Psoas muscle (tissue), 8 donors: Measurements from ENCODE around the gene SHISAL2B. TPM values are rescaled to one million over a fixed set of nuclear protein-coding genes. Genes with fewer than 3 reads are reported as not detected.

Source experiments
- ATAC-seq, 4 donors: fragments of 200-7000 bp; cut with Tn5 transposase; one replicate each; pipeline ENCODE4 v1.9.1; 2020; ENCODE audit warnings: moderate library complexity in 3 of 4, mild to moderate bottlenecking in 2 of 4
- DNase-seq, 2 donors: peaks; one replicate each; pipeline ENCODE4 v3.0.0-alpha.2; 2020
- H3K27ac ChIP-seq: fragments of 200-600 bp; one replicate; pipeline ENCODE4 v1.8.0; 2022
- H3K27me3 ChIP-seq, 3 donors: fragments of 200-600 bp in 1 of 3; one replicate each; pipeline versions ENCODE4 v1.6.1 to v1.8.0; 2013 to 2022; ENCODE audit warnings: low read length in 2 of 3, mild to moderate bottlenecking in 2 of 3, moderate library complexity in 1 of 3; ENCODE audit not compliant: insufficient read depth in 3 of 3
- H3K36me3 ChIP-seq, 2 donors: fragments of 200-600 bp in 1 of 2; one replicate each; pipeline versions ENCODE4 v1.6.1 to v1.8.0; 2013 to 2022; ENCODE audit warnings: low read depth in 1 of 2, mild to moderate bottlenecking in 1 of 2, moderate library complexity in 1 of 2; ENCODE audit not compliant: insufficient read depth in 1 of 2
- H3K4me1 ChIP-seq: fragments of 200-600 bp; one replicate; pipeline ENCODE4 v1.8.0; 2022
- H3K4me3 ChIP-seq: fragments of 200-600 bp; one replicate; pipeline ENCODE4 v1.8.0; 2022; ENCODE audit warnings: mild to moderate bottlenecking
- H3K9me3 ChIP-seq: fragments of 200-600 bp; one replicate; pipeline ENCODE4 v1.8.0; 2022
- CTCF ChIP-seq: fragments of 200-600 bp; IDR thresholded peaks from one replicate; pipeline ENCODE4 v1.8.0; 2022; ENCODE audit warnings: antibody characterized with exemption
- WGBS, 3 donors: extraction: QIAGEN DNeasy Blood & Tissue Kit; methylation state at CpG; one replicate each; pipeline versions ENCODE4 v1.1.6 to v1.1.7; 2013; 5-methylcytosine and 5-hydroxymethylcytosine counted together
- intact Hi-C, 2 donors: fragments of 100-400 bp; cut with DNase I; formaldehyde crosslinking; loops; one replicate each; pipeline versions ENCODE4 v1.11.0 to v1.14.2; 2022
- polyA plus RNA-seq, 3 donors: library from polyadenylated mRNA; stranded (reverse); fragments of 200-250 nt; gene quantifications; one replicate each; pipeline ENCODE4 v1.2.3, GENCODE V29; 2013
- total RNA-seq, 4 donors: library from RNA; stranded (reverse); fragmentation: NEBNext Ultra II Directional in 2 of 4; extraction: Animal tissue kit (Norgen Biotek cat#: 25700) in 2 of 4; gene quantifications; one replicate each; pipeline versions ENCODE4 v1.2.1 to v1.2.4, GENCODE V29; 2021 to 2023
- donor health status: healthy with polysubstance abuse.
- donor health status: DM: no; HTN: no; CAD: no; lungs with moderate emphysema.
- donor health status: Bipolar disorder and iron deficiency.
- donor health status: healthy.
- donor health status: DM: yes; HTN: yes; CAD: no.
- donor health status: DM: no; HTN: no; CAD: no.
- donor health status: DM: no; HTN: no; CAD: no.
- donor health status: DM: yes; HTN: yes; CAD: no.

SHISAL2B gene
- total and polyA plus RNA-seq, 7 donors = 0.06 TPM; not detected in 6

GRCh38 chr5:64665243-64665642 lies 25.1 kb upstream of the SHISAL2B start:
- 50 to 51% (median 50%) methylated on average over 2 of the region's 2 CpGs for WGBS, 3 donors
- no peak for DNase-seq
- no peaks in the 10 kb centered on the region for H3K36me3 ChIP-seq
- no peaks in the 10 kb centered on the region for H3K4me1 ChIP-seq
- TF ChIP-seq CTCF = no peak
- no peak overlapping the region for H3K27ac ChIP-seq
- H3K9me3 ChIP-seq = no peaks in the 10 kb centered on the region
- ATAC-seq = no peak
- intact Hi-C loops = no loop called here
- peaks cover 2 to 10% (median 4%) of the 10 kb centered on the region in 3 donors for H3K27me3 ChIP-seq
- no peak overlapping the region for H3K4me3 ChIP-seq

GRCh38 chr5:64666078-64666477 lies 24.2 kb upstream of the SHISAL2B start:
- no peak for TF ChIP-seq CTCF
- no peak for ATAC-seq
- WGBS, 3 donors = 0 to 31% (median 10%) methylated on average over 1 of the region's 1 CpG

GRCh38 chr5:64667068-64667467 lies 23.2 kb upstream of the SHISAL2B start:
- peaks cover 0 to 10% (median 4%) of the 10 kb centered on the region in 3 donors for H3K27me3 ChIP-seq
- no peak for ATAC-seq
- H3K4me3 ChIP-seq = no peak overlapping the region
- no peak overlapping the region for H3K27ac ChIP-seq
- no peaks in the 10 kb centered on the region for H3K36me3 ChIP-seq
- no peak for DNase-seq
- TF ChIP-seq CTCF = no peak
- intact Hi-C loops = no loop called here
- no peaks in the 10 kb centered on the region for H3K9me3 ChIP-seq
- H3K4me1 ChIP-seq = no peaks in the 10 kb centered on the region
- 83 to 87% (median 86%) methylated on average over 4 of the region's 4 CpGs for WGBS, 3 donors

More at GRCh38 chr5:64666078-64666477, 24.2 kb upstream of the SHISAL2B start:
- Histone ChIP-seq H3K4me3 (no peak overlapping the region), H3K4me1 (no peaks in the 10 kb centered on the region), H3K27ac (no peak overlapping the region), H3K36me3 (no peaks in the 10 kb centered on the region), H3K9me3 (no peaks in the 10 kb centered on the region), H3K27me3 (peaks cover under 1 to 10% (median 4%) of the 10 kb centered on the region in 3 donors)
- intact Hi-C loops = no loop called here
- no peak for DNase-seq

GRCh38 chr5:64670277-64670676 lies 20.0 kb upstream of the SHISAL2B start:
- Histone ChIP-seq H3K36me3 (no peaks in the 10 kb centered on the region), H3K9me3 (no peaks in the 10 kb centered on the region), H3K27me3 (peaks cover 0 to 8% (median 0%) of the 10 kb centered on the region in 3 donors), H3K27ac (no peak overlapping the region), H3K4me1 (no peaks in the 10 kb centered on the region), H3K4me3 (no peak overlapping the region)
- ATAC-seq (no peak), DNase-seq (no peak)
- TF ChIP-seq CTCF = no peak
- intact Hi-C loops = no loop called here
- WGBS, 3 donors = 93 to 100% (median 95%) methylated on average over 1 of the region's 1 CpG

GRCh38 chr5:64671678-64672077 lies 18.6 kb upstream of the SHISAL2B start:
- Histone ChIP-seq H3K9me3 (no peaks in the 10 kb centered on the region), H3K4me3 (no peak overlapping the region), H3K27me3 (peaks cover 0 to 4% (median 0%) of the 10 kb centered on the region in 3 donors), H3K4me1 (no peaks in the 10 kb centered on the region), H3K36me3 (no peaks in the 10 kb centered on the region), H3K27ac (no peak overlapping the region)
- ATAC-seq (no peak), DNase-seq (no peak)
- intact Hi-C loops = no loop called here
- no peak for TF ChIP-seq CTCF
- whole genome bisulfite sequencing, 3 donors = 75 to 80% (median 79%) methylated on average over 3 of the region's 3 CpGs
